Astrocyte (in vitro differentiated cells and primary cell): Measurements from ENCODE around the gene RAB31. TPM values are rescaled to one million over a fixed set of nuclear protein-coding genes. Genes with fewer than 3 reads are reported as not detected.

ENCODE experiments used
- DNase-seq: peaks from one replicate; pipeline ENCODE4 v3.0.0-alpha.2; 2010; ENCODE audit warnings: low read depth
- FAIRE-seq: peaks from 2 replicates; lab custom pipeline; 2011; peaks lifted over from hg19 to GRCh38; lab: Jason Lieb, UNC
- H2AFZ ChIP-seq: 2 replicates; pipeline ENCODE4 v1.6.0; 2012; ENCODE audit warnings: low read depth, low read length, inconsistent platforms
- H3K27ac ChIP-seq: 2 replicates; pipeline ENCODE4 v1.5.1; 2011; ENCODE audit warnings: low read depth, low read length, inconsistent platforms
- H3K27me3 ChIP-seq: 2 replicates; pipeline ENCODE4 v1.6.0; 2011; ENCODE audit warnings: low read length, inconsistent platforms; ENCODE audit not compliant: insufficient read depth
- H3K36me3 ChIP-seq: 2 replicates; pipeline ENCODE4 v1.5.1; 2011; ENCODE audit warnings: low read length, inconsistent platforms; ENCODE audit not compliant: insufficient read depth
- H3K4me1 ChIP-seq: 2 replicates; pipeline ENCODE4 v1.5.1; 2011; ENCODE audit warnings: low read length, inconsistent platforms; ENCODE audit not compliant: insufficient read depth
- H3K4me2 ChIP-seq: 2 replicates; pipeline ENCODE4 v1.6.0; 2012; ENCODE audit warnings: low read length, inconsistent platforms
- H3K4me3 ChIP-seq: 2 replicates; pipeline ENCODE4 v1.5.1; 2011; ENCODE audit warnings: low read depth, mild to moderate bottlenecking, low read length, inconsistent platforms; ENCODE audit not compliant: insufficient read depth
- H3K79me2 ChIP-seq: 2 replicates; pipeline ENCODE4 v1.6.0; 2012; ENCODE audit warnings: mild to moderate bottlenecking, low read length, inconsistent platforms; ENCODE audit not compliant: insufficient read depth
- H3K9ac ChIP-seq: 2 replicates; pipeline ENCODE4 v1.6.0; 2012; ENCODE audit warnings: mild to moderate bottlenecking, low read length, inconsistent platforms
- H3K9me3 ChIP-seq: 2 replicates; pipeline ENCODE4 v1.5.1; 2012; ENCODE audit warnings: low read depth, mild to moderate bottlenecking, low read length, inconsistent platforms; ENCODE audit not compliant: insufficient read depth
- H4K20me1 ChIP-seq: 2 replicates; pipeline ENCODE4 v1.6.0; 2012; ENCODE audit warnings: low read length, inconsistent platforms; ENCODE audit not compliant: insufficient read depth
- H3K27ac Mint-ChIP-seq: one replicate; pipeline ENCODE4 v1.8.0; 2021; ENCODE audit warnings: mild to moderate bottlenecking, mixed read lengths; ENCODE audit not compliant: unreplicated experiment
- H3K27me3 Mint-ChIP-seq: one replicate; pipeline ENCODE4 v1.8.0; 2021; ENCODE audit warnings: low read depth, mixed read lengths; ENCODE audit not compliant: unreplicated experiment
- H3K36me3 Mint-ChIP-seq: one replicate; pipeline ENCODE4 v1.8.0; 2021; ENCODE audit warnings: low read depth, mixed read lengths; ENCODE audit not compliant: unreplicated experiment
- H3K4me1 Mint-ChIP-seq: one replicate; pipeline ENCODE4 v1.8.0; 2021; ENCODE audit warnings: low read depth, mixed read lengths; ENCODE audit not compliant: unreplicated experiment
- H3K4me3 Mint-ChIP-seq: one replicate; pipeline ENCODE4 v1.8.0; 2021; ENCODE audit warnings: mild to moderate bottlenecking, moderate library complexity, mixed read lengths; ENCODE audit not compliant: unreplicated experiment
- H3K9me3 Mint-ChIP-seq: one replicate; pipeline ENCODE4 v1.8.0; 2021; ENCODE audit warnings: mild to moderate bottlenecking, mixed read lengths; ENCODE audit not compliant: unreplicated experiment
- CTCF ChIP-seq: IDR thresholded peaks from 2 replicates; pipeline ENCODE4 v1.5.1; 2011; ENCODE audit warnings: low read depth, mild to moderate bottlenecking, inconsistent platforms, low read length, moderate library complexity; ENCODE audit not compliant: insufficient read depth
- EZH2 ChIP-seq: IDR thresholded peaks from 2 replicates; pipeline ENCODE4 v1.6.1; 2012; ENCODE audit warnings: mild to moderate bottlenecking, low read length, inconsistent platforms; ENCODE audit not compliant: insufficient read depth
- total RNA-seq: library from RNA; stranded (reverse); gene quantifications from 2 replicates; pipeline ENCODE4 v1.2.1, GENCODE V29; 2021

RAB31 gene
- total RNA-seq, 1 donor from 2014 or later: 100 TPM

- H3K27me3 Mint-ChIP-seq: no peaks in the 10 kb centered on the region
Measured at GRCh38 chr18:9779630-9780029, 71.5 kb downstream of the RAB31 start.

GRCh38 chr18:9782073-9782857 lies 74.2 kb downstream of the RAB31 start:
- Histone ChIP-seq H3K4me2 (peak overlapping the region; percentile 31), H2AFZ (no peak overlapping the region), H3K9me3 (no peaks in the 10 kb centered on the region), H3K4me3 (no peak overlapping the region), H3K9ac (no peak overlapping the region), H3K4me1 (peaks cover 11% of the 10 kb centered on the region), H3K36me3 (no peaks in the 10 kb centered on the region), H3K27me3 (no peaks in the 10 kb centered on the region), H3K27ac (peak overlapping the region; percentile 27), H3K79me2 (peaks cover 4% of the 10 kb centered on the region), H4K20me1 (peaks cover 7% of the 10 kb centered on the region)
- TF ChIP-seq CTCF: no peak
- TF ChIP-seq EZH2: no peak
- FAIRE-seq: no peak
- Mint-ChIP-seq H3K4me3 (no peak overlapping the region), H3K4me1 (peaks cover 5% of the 10 kb centered on the region), H3K9me3 (no peaks in the 10 kb centered on the region), H3K27me3 (no peaks in the 10 kb centered on the region), H3K36me3 (peaks cover 12% of the 10 kb centered on the region), H3K27ac (peak overlapping the region; percentile 20)
- peak; percentile 96 for DNase-seq

More at GRCh38 chr18:9779630-9780029, 71.5 kb downstream of the RAB31 start:
- no peaks in the 10 kb centered on the region for H3K9me3 Mint-ChIP-seq
- no peak for FAIRE-seq
- Histone ChIP-seq H3K27ac (no peak overlapping the region), H2AFZ (no peak overlapping the region), H3K36me3 (no peaks in the 10 kb centered on the region), H4K20me1 (peaks cover 11% of the 10 kb centered on the region), H3K27me3 (no peaks in the 10 kb centered on the region), H3K4me3 (no peak overlapping the region), H3K9ac (no peak overlapping the region), H3K9me3 (no peaks in the 10 kb centered on the region), H3K4me1 (peaks cover 11% of the 10 kb centered on the region), H3K4me2 (no peak overlapping the region), H3K79me2 (peaks cover 7% of the 10 kb centered on the region)
- no peak for TF ChIP-seq EZH2
- TF ChIP-seq CTCF: no peak
- H3K4me1 Mint-ChIP-seq: peaks cover 5% of the 10 kb centered on the region
- DNase-seq: no peak
- H3K27ac Mint-ChIP-seq: no peak overlapping the region
- peaks cover 2% of the 10 kb centered on the region for H3K36me3 Mint-ChIP-seq
- H3K4me3 Mint-ChIP-seq: no peak overlapping the region

GRCh38 chr18:9786631-9787030 lies 78.5 kb downstream of the RAB31 start:
- Histone ChIP-seq H2AFZ (no peak overlapping the region), H3K27ac (no peak overlapping the region), H3K79me2 (peaks cover 10% of the 10 kb centered on the region), H3K36me3 (no peaks in the 10 kb centered on the region), H3K9ac (no peak overlapping the region), H3K4me3 (no peak overlapping the region), H3K4me2 (no peak overlapping the region), H4K20me1 (peaks cover 7% of the 10 kb centered on the region), H3K4me1 (peaks cover 17% of the 10 kb centered on the region), H3K9me3 (no peaks in the 10 kb centered on the region), H3K27me3 (no peaks in the 10 kb centered on the region)
- DNase-seq: no peak
- no peak for FAIRE-seq
- Mint-ChIP-seq H3K4me3 (no peak overlapping the region), H3K27ac (no peak overlapping the region), H3K27me3 (no peaks in the 10 kb centered on the region), H3K36me3 (peaks cover 12% of the 10 kb centered on the region), H3K4me1 (peaks cover 9% of the 10 kb centered on the region), H3K9me3 (no peaks in the 10 kb centered on the region)
- no peak for TF ChIP-seq CTCF
- no peak for TF ChIP-seq EZH2
